Gastrocnemius medialis (tissue), 4 donors: ENCODE results near the gene PRSS23.

ENCODE experiments used
- POLR2A ChIP-seq, 2 donors: fragments of 450-650 bp; IDR thresholded peaks; one replicate each; pipeline ENCODE4 v1.6.1; 2017; ENCODE audit warnings: antibody characterized with exemption in 2 of 2, mild to moderate bottlenecking in 2 of 2, moderate library complexity in 2 of 2
- TF ChIP-seq, protein P1 (sequence below), 5 experiments: fragments of 450-650 bp in 3 of 5; fragments of 200-600 bp in 2 of 5; sonication (generic) in 2 of 5; IDR thresholded peaks in 4 of 5; conservative IDR thresholded peaks in 1 of 5; 1 replicate in 4 of 5; 2 replicates in 1 of 5; pipeline ENCODE4 v1.5.1; 2016 to 2019; ENCODE audit warnings: antibody characterized with exemption in 5 of 5, mild to moderate bottlenecking in 3 of 5, moderate library complexity in 3 of 5

DNA sequence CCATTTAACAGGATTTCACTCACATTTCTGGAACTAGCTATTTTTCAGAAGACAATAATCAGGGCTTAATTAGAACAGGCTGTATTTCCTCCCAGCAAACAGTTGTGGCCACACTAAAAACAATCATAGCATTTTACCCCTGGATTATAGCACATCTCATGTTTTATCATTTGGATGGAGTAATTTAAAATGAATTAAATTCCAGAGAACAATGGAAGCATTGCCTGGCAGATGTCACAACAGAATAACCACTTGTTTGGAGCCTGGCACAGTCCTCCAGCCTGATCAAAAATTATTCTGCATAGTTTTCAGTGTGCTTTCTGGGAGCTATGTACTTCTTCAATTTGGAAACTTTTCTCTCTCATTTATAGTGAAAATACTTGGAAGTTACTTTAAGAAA, 9.2 kb downstream of the PRSS23 start:
- TF ChIP-seq, protein P1, sequence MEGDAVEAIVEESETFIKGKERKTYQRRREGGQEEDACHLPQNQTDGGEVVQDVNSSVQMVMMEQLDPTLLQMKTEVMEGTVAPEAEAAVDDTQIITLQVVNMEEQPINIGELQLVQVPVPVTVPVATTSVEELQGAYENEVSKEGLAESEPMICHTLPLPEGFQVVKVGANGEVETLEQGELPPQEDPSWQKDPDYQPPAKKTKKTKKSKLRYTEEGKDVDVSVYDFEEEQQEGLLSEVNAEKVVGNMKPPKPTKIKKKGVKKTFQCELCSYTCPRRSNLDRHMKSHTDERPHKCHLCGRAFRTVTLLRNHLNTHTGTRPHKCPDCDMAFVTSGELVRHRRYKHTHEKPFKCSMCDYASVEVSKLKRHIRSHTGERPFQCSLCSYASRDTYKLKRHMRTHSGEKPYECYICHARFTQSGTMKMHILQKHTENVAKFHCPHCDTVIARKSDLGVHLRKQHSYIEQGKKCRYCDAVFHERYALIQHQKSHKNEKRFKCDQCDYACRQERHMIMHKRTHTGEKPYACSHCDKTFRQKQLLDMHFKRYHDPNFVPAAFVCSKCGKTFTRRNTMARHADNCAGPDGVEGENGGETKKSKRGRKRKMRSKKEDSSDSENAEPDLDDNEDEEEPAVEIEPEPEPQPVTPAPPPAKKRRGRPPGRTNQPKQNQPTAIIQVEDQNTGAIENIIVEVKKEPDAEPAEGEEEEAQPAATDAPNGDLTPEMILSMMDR (IDR thresholded peaks at IDR 0.05 in 4 of 5, conservative IDR thresholded peaks at IDR 0.05 in 1 of 5) = no peak
- TF ChIP-seq POLR2A (IDR thresholded peaks at IDR 0.05) = no peak
